HCT116 (cell line): ENCODE data around the gene IDUA. TPM values are rescaled to one million over a fixed set of nuclear protein-coding genes. Genes with fewer than 3 reads are reported as not detected.

Experiments
- ATAC-seq: fragments of 200-7000 bp; cut with Tn5 transposase; 2 replicates; pipeline ENCODE4 v1.9.1; 2020; ENCODE audit warnings: mild to moderate bottlenecking, moderate library complexity
- BruUV-seq: library from RNA; stranded (reverse); fragments of 400-500 nt; replicated peaks from 2 replicates; lab custom pipeline; 2021; lab: Mats Ljungman, UMichigan
- CTCF ChIA-PET: fragments of 300-600 bp; sonication (Branson Sonifier 250); formaldehyde crosslinking; loops from one replicate; lab custom pipeline; 2021; ENCODE audit warnings: antibody characterized with exemption; lab: Charles Lee
- POLR2A ChIA-PET: fragments of 300-600, 350-600 bp; sonication (Branson Sonifier 250); formaldehyde crosslinking; loops from one replicate; lab custom pipeline; 2021; ENCODE audit warnings: antibody characterized with exemption; lab: Charles Lee
- RAD21 ChIA-PET, 2 experiments: fragments of 300-600 bp; sonication (Branson Sonifier 250); formaldehyde crosslinking; loops; one replicate each; lab custom pipeline; 2023; ENCODE audit warnings: low total read pairs in 2 of 2; ENCODE audit not compliant: uncharacterized antibody in 2 of 2, unreplicated experiment in 2 of 2, low non-redundant PET in 1 of 2; lab: Charles Lee
- DNase-seq: peaks from one replicate; pipeline ENCODE4 v3.0.0-alpha.2; 2010; ENCODE audit warnings: low read depth, low spot score
- H2AFZ ChIP-seq: fragments of 200-600 bp; shearing (Covaris generic), sonication (generic); 2 replicates; pipeline ENCODE4 v1.6.1; 2017; ENCODE audit warnings: low read depth, mixed run types, mixed read lengths, antibody characterized with exemption, low read length; ENCODE audit not compliant: poor library complexity, severe bottlenecking
- H3K27ac ChIP-seq: 2 replicates; pipeline ENCODE4 v1.5.1; 2012; ENCODE audit warnings: low read depth, low read length
- H3K27me3 ChIP-seq: fragments of 200-600 bp; sonication (generic); 2 replicates; pipeline ENCODE4 v1.6.1; 2016; ENCODE audit warnings: mixed run types, low read length, mixed read lengths; ENCODE audit not compliant: insufficient read depth
- H3K36me3 ChIP-seq, 2 experiments: fragments of 200-500 bp in 1 of 2; fragments of 200-600 bp in 1 of 2; sonication (Bioruptor generic) in 1 of 2; sonication (generic) in 1 of 2; 2 replicates each; pipeline versions ENCODE4 v1.5.1 to v1.6.1; 2014 to 2016; ENCODE audit warnings: low read length in 2 of 2, inconsistent platforms in 1 of 2, mixed read lengths in 1 of 2, mixed run types in 1 of 2; ENCODE audit not compliant: insufficient read depth in 2 of 2, control insufficient read depth in 1 of 2
- H3K4me1 ChIP-seq, 2 experiments: fragments of 200-600 bp in 1 of 2; sonication (generic) in 1 of 2; 2 replicates each; pipeline versions ENCODE4 v1.5.1 to v1.6.1; 2012 to 2017; ENCODE audit warnings: low read length in 2 of 2, inconsistent platforms in 1 of 2, mild to moderate bottlenecking in 1 of 2, mixed read lengths in 1 of 2, mixed run types in 1 of 2, moderate library complexity in 1 of 2; ENCODE audit not compliant: insufficient read depth in 2 of 2, control insufficient read depth in 1 of 2
- H3K4me2 ChIP-seq: fragments of 200-600 bp; sonication (generic); 2 replicates; pipeline ENCODE4 v1.6.1; 2017; ENCODE audit warnings: mixed run types, low read length, mixed read lengths
- H3K4me3 ChIP-seq, 2 experiments: fragments of 200-600 bp in 1 of 2; sonication (generic) in 1 of 2; replicated peaks in 1 of 2; 2 replicates each; pipeline ENCODE4 v1.5.1; 2011 to 2016; ENCODE audit warnings: low read length in 2 of 2, control low read depth in 1 of 2, low read depth in 1 of 2, mild to moderate bottlenecking in 1 of 2, mixed read lengths in 1 of 2, mixed run types in 1 of 2
- H3K79me2 ChIP-seq: fragments of 200-600 bp; sonication (generic); 2 replicates; pipeline ENCODE4 v1.6.1; 2017; ENCODE audit warnings: mild to moderate bottlenecking, mixed run types, low read length, moderate library complexity, mixed read lengths; ENCODE audit not compliant: insufficient read depth
- H3K9ac ChIP-seq: fragments of 200-600 bp; sonication (generic); 2 replicates; pipeline ENCODE4 v1.6.1; 2016; ENCODE audit warnings: low read length, mixed read lengths
- H3K9me2 ChIP-seq: fragments of 200-600 bp; sonication (generic), shearing (Covaris generic); 2 replicates; pipeline ENCODE4 v1.6.1; 2017; ENCODE audit warnings: mixed run types, mild to moderate bottlenecking, moderate library complexity; ENCODE audit not compliant: insufficient read depth
- H3K9me3 ChIP-seq, 2 experiments: fragments of 200-500 bp in 1 of 2; fragments of 200-600 bp in 1 of 2; sonication (Bioruptor generic) in 1 of 2; sonication (generic) in 1 of 2; 2 replicates each; pipeline ENCODE4 v1.6.1; 2014 to 2017; ENCODE audit warnings: low read length in 2 of 2, mixed read lengths in 2 of 2, inconsistent platforms in 1 of 2, low read depth in 1 of 2, mild to moderate bottlenecking in 1 of 2, mixed run types in 1 of 2, moderate library complexity in 1 of 2; ENCODE audit not compliant: control insufficient read depth in 1 of 2, insufficient read depth in 1 of 2
- H4K20me1 ChIP-seq: fragments of 200-600 bp; sonication (generic), shearing (Covaris generic); 2 replicates; pipeline ENCODE4 v1.6.1; 2017; ENCODE audit warnings: mixed run types, mild to moderate bottlenecking, moderate library complexity; ENCODE audit not compliant: insufficient read depth
- CBX3 ChIP-seq: IDR thresholded peaks from 2 replicates; pipeline ENCODE4 v1.6.1; 2012; ENCODE audit warnings: low read depth
- CEBPB ChIP-seq: IDR thresholded peaks from 2 replicates; pipeline ENCODE4 v1.6.1; 2012; ENCODE audit warnings: low read depth
- ELF1 ChIP-seq: IDR thresholded peaks from 2 replicates; pipeline ENCODE4 v1.6.1; 2012; ENCODE audit warnings: low read depth, borderline replicate concordance
- POLR2A ChIP-seq: IDR thresholded peaks from 2 replicates; pipeline ENCODE4 v1.7.0; 2011; ENCODE audit warnings: borderline replicate concordance; ENCODE audit not compliant: insufficient read depth, insufficient read length; ENCODE audit errors: extremely low read depth
- POLR2AphosphoS5 ChIP-seq: IDR thresholded peaks from 2 replicates; pipeline ENCODE4 v1.6.1; 2011; ENCODE audit warnings: mild to moderate bottlenecking, low read depth, low read length, moderate library complexity
- SIN3A ChIP-seq: IDR thresholded peaks from 2 replicates; pipeline ENCODE4 v1.6.1; 2012; ENCODE audit warnings: low read depth
- TCF7L2 ChIP-seq: IDR thresholded peaks from 2 replicates; pipeline ENCODE4 v1.7.0; 2011; ENCODE audit warnings: borderline replicate concordance, inconsistent platforms; ENCODE audit not compliant: insufficient read depth, insufficient read length; ENCODE audit errors: extremely low read depth
- ZFX ChIP-seq: fragments of 450-650 bp; IDR thresholded peaks from 2 replicates; pipeline ENCODE4 v1.6.1; 2017
- intact Hi-C: fragments of 100-400 bp; cut with micrococcal nuclease; formaldehyde crosslinking; loops from 2 replicates; pipeline ENCODE4 v1.10.0; 2022
- total RNA-seq: library from RNA; stranded (reverse); gene quantifications from one replicate; pipeline ENCODE4 v1.2.1, GENCODE V29; 2021; ENCODE audit not compliant: unreplicated experiment
- TF ChIP-seq, protein P1 (sequence below): IDR thresholded peaks from 2 replicates; pipeline ENCODE4 v1.6.1; 2012; ENCODE audit warnings: low read depth
- TF ChIP-seq, protein P2 (sequence below): IDR thresholded peaks from 2 replicates; pipeline ENCODE4 v1.6.1; 2012
- TF ChIP-seq, protein P3 (sequence below), 3 experiments: fragments of 200-600 bp in 1 of 3; sonication (generic) in 1 of 3; IDR thresholded peaks in 2 of 3; conservative IDR thresholded peaks in 1 of 3; 2 replicates each; pipeline ENCODE4 v1.5.1; 2012 to 2017; ENCODE audit warnings: low read depth in 2 of 3, low read length in 2 of 3, antibody characterized with exemption in 1 of 3, borderline replicate concordance in 1 of 3, control low read depth in 1 of 3, mild to moderate bottlenecking in 1 of 3, mixed read lengths in 1 of 3, mixed run types in 1 of 3, moderate library complexity in 1 of 3; ENCODE audit not compliant: insufficient read depth in 1 of 3
- TF ChIP-seq, protein P4 (sequence below): IDR thresholded peaks from 2 replicates; pipeline ENCODE4 v1.6.1; 2011; ENCODE audit warnings: mild to moderate bottlenecking, low read length, moderate library complexity; ENCODE audit not compliant: insufficient replicate concordance; ENCODE audit errors: extremely low read depth

Gene IDUA
- total RNA-seq, 1 experiment from 2014 or later = 28.2 TPM

DNA sequence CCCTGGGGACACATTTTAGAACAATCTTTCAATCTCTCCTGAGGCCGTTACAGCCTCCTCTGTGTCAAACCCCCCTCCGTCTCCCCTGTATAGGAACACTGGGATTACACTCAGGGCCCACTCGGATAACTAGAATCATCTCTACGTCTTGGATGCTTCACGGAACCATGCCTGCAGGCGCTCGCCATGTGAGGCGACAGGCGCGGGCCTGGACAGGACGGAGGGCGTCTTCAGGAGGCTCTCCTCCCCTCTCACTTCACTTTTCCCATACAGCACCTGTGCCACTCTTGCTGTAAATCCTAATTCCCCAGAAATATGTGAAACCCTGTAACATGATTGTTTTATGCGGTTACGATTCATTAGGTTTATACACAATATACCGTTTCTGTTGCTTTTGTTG, 4.0 kb upstream of the IDUA start:
- CTCF ChIA-PET = no interaction called here
- H3K27ac ChIP-seq = no peak overlapping the region
- H3K4me2 ChIP-seq = no peak overlapping the region
- no peaks in the 10 kb centered on the region for H4K20me1 ChIP-seq
- intact Hi-C loops = loop anchor here (10.0 kb wide), 2 partner anchors 218 to 378 kb away; no protein-coding TSS in a partner anchor
- no peaks in the 10 kb centered on the region for H3K79me2 ChIP-seq
- H3K9ac ChIP-seq = no peak overlapping the region
- RAD21 ChIA-PET = no interaction called here
- no peaks in the 10 kb centered on the region for H3K9me3 ChIP-seq
- H3K36me3 ChIP-seq = no peaks in the 10 kb centered on the region
- H3K4me1 ChIP-seq = peaks cover 10 to 35% of the 10 kb centered on the region in 2 experiments
- no peak for DNase-seq
- no peaks in the 10 kb centered on the region for H3K9me2 ChIP-seq
- TF ChIP-seq, protein P1, sequence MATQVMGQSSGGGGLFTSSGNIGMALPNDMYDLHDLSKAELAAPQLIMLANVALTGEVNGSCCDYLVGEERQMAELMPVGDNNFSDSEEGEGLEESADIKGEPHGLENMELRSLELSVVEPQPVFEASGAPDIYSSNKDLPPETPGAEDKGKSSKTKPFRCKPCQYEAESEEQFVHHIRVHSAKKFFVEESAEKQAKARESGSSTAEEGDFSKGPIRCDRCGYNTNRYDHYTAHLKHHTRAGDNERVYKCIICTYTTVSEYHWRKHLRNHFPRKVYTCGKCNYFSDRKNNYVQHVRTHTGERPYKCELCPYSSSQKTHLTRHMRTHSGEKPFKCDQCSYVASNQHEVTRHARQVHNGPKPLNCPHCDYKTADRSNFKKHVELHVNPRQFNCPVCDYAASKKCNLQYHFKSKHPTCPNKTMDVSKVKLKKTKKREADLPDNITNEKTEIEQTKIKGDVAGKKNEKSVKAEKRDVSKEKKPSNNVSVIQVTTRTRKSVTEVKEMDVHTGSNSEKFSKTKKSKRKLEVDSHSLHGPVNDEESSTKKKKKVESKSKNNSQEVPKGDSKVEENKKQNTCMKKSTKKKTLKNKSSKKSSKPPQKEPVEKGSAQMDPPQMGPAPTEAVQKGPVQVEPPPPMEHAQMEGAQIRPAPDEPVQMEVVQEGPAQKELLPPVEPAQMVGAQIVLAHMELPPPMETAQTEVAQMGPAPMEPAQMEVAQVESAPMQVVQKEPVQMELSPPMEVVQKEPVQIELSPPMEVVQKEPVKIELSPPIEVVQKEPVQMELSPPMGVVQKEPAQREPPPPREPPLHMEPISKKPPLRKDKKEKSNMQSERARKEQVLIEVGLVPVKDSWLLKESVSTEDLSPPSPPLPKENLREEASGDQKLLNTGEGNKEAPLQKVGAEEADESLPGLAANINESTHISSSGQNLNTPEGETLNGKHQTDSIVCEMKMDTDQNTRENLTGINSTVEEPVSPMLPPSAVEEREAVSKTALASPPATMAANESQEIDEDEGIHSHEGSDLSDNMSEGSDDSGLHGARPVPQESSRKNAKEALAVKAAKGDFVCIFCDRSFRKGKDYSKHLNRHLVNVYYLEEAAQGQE = no peak
- TF ChIP-seq, protein P2, sequence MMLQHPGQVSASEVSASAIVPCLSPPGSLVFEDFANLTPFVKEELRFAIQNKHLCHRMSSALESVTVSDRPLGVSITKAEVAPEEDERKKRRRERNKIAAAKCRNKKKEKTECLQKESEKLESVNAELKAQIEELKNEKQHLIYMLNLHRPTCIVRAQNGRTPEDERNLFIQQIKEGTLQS = no peak
- TF ChIP-seq SIN3A (no peak), ZFX (no peak), ELF1 (no peak), CBX3 (no peak), POLR2A (no peak), CEBPB (no peak), POLR2AphosphoS5 (no peak), TCF7L2 (no peak)
- TF ChIP-seq, protein P3, sequence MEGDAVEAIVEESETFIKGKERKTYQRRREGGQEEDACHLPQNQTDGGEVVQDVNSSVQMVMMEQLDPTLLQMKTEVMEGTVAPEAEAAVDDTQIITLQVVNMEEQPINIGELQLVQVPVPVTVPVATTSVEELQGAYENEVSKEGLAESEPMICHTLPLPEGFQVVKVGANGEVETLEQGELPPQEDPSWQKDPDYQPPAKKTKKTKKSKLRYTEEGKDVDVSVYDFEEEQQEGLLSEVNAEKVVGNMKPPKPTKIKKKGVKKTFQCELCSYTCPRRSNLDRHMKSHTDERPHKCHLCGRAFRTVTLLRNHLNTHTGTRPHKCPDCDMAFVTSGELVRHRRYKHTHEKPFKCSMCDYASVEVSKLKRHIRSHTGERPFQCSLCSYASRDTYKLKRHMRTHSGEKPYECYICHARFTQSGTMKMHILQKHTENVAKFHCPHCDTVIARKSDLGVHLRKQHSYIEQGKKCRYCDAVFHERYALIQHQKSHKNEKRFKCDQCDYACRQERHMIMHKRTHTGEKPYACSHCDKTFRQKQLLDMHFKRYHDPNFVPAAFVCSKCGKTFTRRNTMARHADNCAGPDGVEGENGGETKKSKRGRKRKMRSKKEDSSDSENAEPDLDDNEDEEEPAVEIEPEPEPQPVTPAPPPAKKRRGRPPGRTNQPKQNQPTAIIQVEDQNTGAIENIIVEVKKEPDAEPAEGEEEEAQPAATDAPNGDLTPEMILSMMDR (IDR thresholded peaks at IDR 0.05 in 2 of 3, conservative IDR thresholded peaks at IDR 0.05 in 1 of 3; ENCODE audit: borderline replicate concordance in 1 of 3, insufficient read depth in 1 of 3, low read depth in 2 of 3, low read length in 2 of 3) = no peak
- TF ChIP-seq, protein P4, sequence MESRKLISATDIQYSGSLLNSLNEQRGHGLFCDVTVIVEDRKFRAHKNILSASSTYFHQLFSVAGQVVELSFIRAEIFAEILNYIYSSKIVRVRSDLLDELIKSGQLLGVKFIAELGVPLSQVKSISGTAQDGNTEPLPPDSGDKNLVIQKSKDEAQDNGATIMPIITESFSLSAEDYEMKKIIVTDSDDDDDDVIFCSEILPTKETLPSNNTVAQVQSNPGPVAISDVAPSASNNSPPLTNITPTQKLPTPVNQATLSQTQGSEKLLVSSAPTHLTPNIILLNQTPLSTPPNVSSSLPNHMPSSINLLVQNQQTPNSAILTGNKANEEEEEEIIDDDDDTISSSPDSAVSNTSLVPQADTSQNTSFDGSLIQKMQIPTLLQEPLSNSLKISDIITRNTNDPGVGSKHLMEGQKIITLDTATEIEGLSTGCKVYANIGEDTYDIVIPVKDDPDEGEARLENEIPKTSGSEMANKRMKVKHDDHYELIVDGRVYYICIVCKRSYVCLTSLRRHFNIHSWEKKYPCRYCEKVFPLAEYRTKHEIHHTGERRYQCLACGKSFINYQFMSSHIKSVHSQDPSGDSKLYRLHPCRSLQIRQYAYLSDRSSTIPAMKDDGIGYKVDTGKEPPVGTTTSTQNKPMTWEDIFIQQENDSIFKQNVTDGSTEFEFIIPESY = no peak
- H3K4me3 ChIP-seq = no peak overlapping the region
- POLR2A ChIA-PET = no interaction called here
- no TSS peak for BruUV-seq
- ATAC-seq = no peak
- H3K27me3 ChIP-seq = no peaks in the 10 kb centered on the region
- no peak overlapping the region for H2AFZ ChIP-seq
